H9 (cell line): ENCODE results near the gene KNG1. TPM values are rescaled to one million over a fixed set of nuclear protein-coding genes. Genes with fewer than 3 reads are reported as not detected.

Experiments used
- DNase-seq: peaks from one replicate; pipeline ENCODE4 v3.0.0-alpha.2; 2017
- H2AFZ ChIP-seq: one replicate; pipeline ENCODE4 v1.6.1; 2013; ENCODE audit warnings: mild to moderate bottlenecking, low read length, control low read depth, moderate library complexity
- H2AK5ac ChIP-seq: 2 replicates; pipeline ENCODE4 v1.6.1; 2013; ENCODE audit warnings: low read length, control low read depth, mixed read lengths; ENCODE audit not compliant: insufficient read length
- H2BK120ac ChIP-seq: one replicate; pipeline ENCODE4 v1.6.1; 2013; ENCODE audit warnings: low read depth, mild to moderate bottlenecking, low read length, control low read depth, inconsistent platforms; ENCODE audit not compliant: poor library complexity, severe bottlenecking
- H2BK12ac ChIP-seq: 2 replicates; pipeline ENCODE4 v1.6.1; 2013; ENCODE audit warnings: low read length, control low read depth, mixed read lengths, low read depth; ENCODE audit not compliant: insufficient read length
- H2BK15ac ChIP-seq: 2 replicates; pipeline ENCODE4 v1.6.1; 2013; ENCODE audit warnings: low read depth, low read length, control low read depth
- H2BK20ac ChIP-seq: one replicate; pipeline ENCODE4 v1.6.1; 2013; ENCODE audit warnings: low read depth, mild to moderate bottlenecking, low read length, control low read depth, inconsistent platforms; ENCODE audit not compliant: poor library complexity, severe bottlenecking
- H2BK5ac ChIP-seq: 2 replicates; pipeline ENCODE4 v1.6.1; 2013; ENCODE audit warnings: low read length, control low read depth, mixed read lengths; ENCODE audit not compliant: insufficient read length
- H3K14ac ChIP-seq: 2 replicates; pipeline ENCODE4 v1.6.1; 2013; ENCODE audit warnings: low read length, control low read depth; ENCODE audit not compliant: insufficient read depth
- H3K18ac ChIP-seq: 2 replicates; pipeline ENCODE4 v1.6.1; 2013; ENCODE audit warnings: low read depth, mild to moderate bottlenecking, mixed read lengths, low read length, control low read depth; ENCODE audit not compliant: insufficient read length
- H3K23ac ChIP-seq: 2 replicates; pipeline ENCODE4 v1.6.1; 2013; ENCODE audit warnings: low read length, control low read depth, mixed read lengths, low read depth; ENCODE audit not compliant: insufficient read length
- H3K23me2 ChIP-seq: 2 replicates; pipeline ENCODE4 v1.6.1; 2013; ENCODE audit warnings: low read depth, mild to moderate bottlenecking, mixed read lengths, low read length, control low read depth; ENCODE audit not compliant: insufficient read length, poor library complexity, severe bottlenecking
- H3K27ac ChIP-seq: 2 replicates; pipeline ENCODE4 v1.5.1; 2013; ENCODE audit warnings: low read length, control low read depth, mixed read lengths, low read depth; ENCODE audit not compliant: insufficient read length
- H3K27me3 ChIP-seq: 2 replicates; pipeline ENCODE4 v1.6.1; 2013; ENCODE audit warnings: low read length, control low read depth, inconsistent platforms; ENCODE audit not compliant: insufficient read depth
- H3K4ac ChIP-seq: 2 replicates; pipeline ENCODE4 v1.6.1; 2013; ENCODE audit warnings: low read depth, mild to moderate bottlenecking, control low read depth, inconsistent platforms, low read length, moderate library complexity
- H3K4me1 ChIP-seq: 2 replicates; pipeline ENCODE4 v1.6.1; 2013; ENCODE audit warnings: low read length, control low read depth, inconsistent platforms; ENCODE audit not compliant: insufficient read depth
- H3K4me2 ChIP-seq: 2 replicates; pipeline ENCODE4 v1.6.1; 2013; ENCODE audit warnings: low read length, control low read depth, mixed read lengths; ENCODE audit not compliant: insufficient read length, insufficient read depth
- H3K56ac ChIP-seq: 2 replicates; pipeline ENCODE4 v1.6.1; 2013; ENCODE audit warnings: low read depth, mild to moderate bottlenecking, mixed read lengths, low read length, control low read depth; ENCODE audit not compliant: insufficient read length
- H3K79me1 ChIP-seq: 2 replicates; pipeline ENCODE4 v1.6.1; 2013; ENCODE audit warnings: low read depth, mild to moderate bottlenecking, moderate library complexity, low read length, control low read depth, inconsistent platforms; ENCODE audit not compliant: insufficient read depth, poor library complexity, severe bottlenecking
- H3K79me2 ChIP-seq: 2 replicates; pipeline ENCODE4 v1.6.1; 2013; ENCODE audit warnings: low read length, control low read depth, inconsistent platforms; ENCODE audit not compliant: insufficient read depth
- H3K9ac ChIP-seq: 2 replicates; pipeline ENCODE4 v1.6.1; 2013; ENCODE audit warnings: low read length, control low read depth, mixed read lengths; ENCODE audit not compliant: insufficient read length; ENCODE audit errors: extremely low read depth
- H3K9me3 ChIP-seq: one replicate; pipeline ENCODE4 v1.6.1; 2013; ENCODE audit warnings: low read depth, low read length, inconsistent platforms; ENCODE audit not compliant: control insufficient read depth
- H3T11ph ChIP-seq: one replicate; pipeline ENCODE4 v1.6.1; 2013; ENCODE audit warnings: mild to moderate bottlenecking, low read length, control low read depth, inconsistent platforms
- H4K20me1 ChIP-seq: one replicate; pipeline ENCODE4 v1.6.1; 2013; ENCODE audit not compliant: control insufficient read depth, insufficient read length, insufficient read depth
- H4K5ac ChIP-seq: 2 replicates; pipeline ENCODE4 v1.6.1; 2013; ENCODE audit warnings: low read depth, mild to moderate bottlenecking, mixed read lengths, low read length, control low read depth; ENCODE audit not compliant: insufficient read length
- H4K8ac ChIP-seq: replicated peaks from 2 replicates; pipeline ENCODE4 v1.6.1; 2013; ENCODE audit warnings: low read length, control low read depth, mixed read lengths, low read depth; ENCODE audit not compliant: insufficient read length
- H4K91ac ChIP-seq: 2 replicates; pipeline ENCODE4 v1.6.1; 2013; ENCODE audit warnings: low read depth, mild to moderate bottlenecking, moderate library complexity, mixed read lengths, low read length, control low read depth; ENCODE audit not compliant: insufficient read length
- H3K27ac Mint-ChIP-seq, 3 experiments: 2 replicates in 2 of 3; 3 replicates in 1 of 3; pipeline ENCODE4 v1.8.0; 2020 to 2021; ENCODE audit warnings: mixed read lengths in 3 of 3, mild to moderate bottlenecking in 1 of 3, moderate library complexity in 1 of 3
- H3K27me3 Mint-ChIP-seq: 2 replicates; pipeline ENCODE4 v1.8.0; 2021; ENCODE audit warnings: low read depth, mild to moderate bottlenecking, moderate library complexity, mixed read lengths
- H3K36me3 Mint-ChIP-seq, 3 experiments: 2 replicates in 2 of 3; 3 replicates in 1 of 3; pipeline ENCODE4 v1.8.0; 2020 to 2021; ENCODE audit warnings: low read depth in 3 of 3, mixed read lengths in 3 of 3; ENCODE audit not compliant: insufficient read depth in 1 of 3
- H3K4me1 Mint-ChIP-seq, 2 experiments: 2 replicates each; pipeline ENCODE4 v1.8.0; 2020; ENCODE audit warnings: mixed read lengths in 2 of 2
- H3K4me3 Mint-ChIP-seq, 2 experiments: 2 replicates in 1 of 2; 3 replicates in 1 of 2; pipeline ENCODE4 v1.8.0; 2020 to 2021; ENCODE audit warnings: mild to moderate bottlenecking in 2 of 2, mixed read lengths in 2 of 2, moderate library complexity in 1 of 2
- H3K9me3 Mint-ChIP-seq, 2 experiments: 2 replicates in 1 of 2; 3 replicates in 1 of 2; pipeline ENCODE4 v1.8.0; 2020; ENCODE audit warnings: mild to moderate bottlenecking in 2 of 2, mixed read lengths in 2 of 2, moderate library complexity in 1 of 2
- WGBS: extraction: QIAGEN DNeasy Blood & Tissue Kit; methylation state at CpG from one replicate; pipeline ENCODE4 v1.1.7; 2013; ENCODE audit warnings: missing lambda C conversion rate, low lambda C conversion rate, mixed read lengths; ENCODE audit not compliant: insufficient read length; ENCODE audit errors: extremely low coverage; 5-methylcytosine and 5-hydroxymethylcytosine counted together
- total RNA-seq: library from RNA; stranded (reverse); gene quantifications from 2 replicates; pipeline ENCODE4 v1.2.1, GENCODE V29; 2021
- TF ChIP-seq, protein P1 (sequence below): fragments of 200-600 bp; sonication (generic); conservative IDR thresholded peaks from 3 replicates; pipeline ENCODE4 v1.8.0; 2021; ENCODE audit warnings: antibody characterized with exemption, mild to moderate bottlenecking

Gene KNG1
- total RNA-seq, 1 experiment from 2014 or later = not detected

GRCh38 chr3:186722457-186722856, 5.3 kb downstream of the KNG1 start:
- Histone ChIP-seq H4K91ac (no peak overlapping the region), H2BK15ac (no peak overlapping the region), H3T11ph (no peak overlapping the region), H3K27me3 (no peaks in the 10 kb centered on the region), H3K4me2 (no peak overlapping the region), H2BK120ac (no peak overlapping the region), H2AFZ (no peak overlapping the region), H3K79me1 (no peaks in the 10 kb centered on the region), H4K8ac (no peak overlapping the region), H3K23ac (no peak overlapping the region), H3K56ac (no peak overlapping the region), H3K79me2 (no peaks in the 10 kb centered on the region), H4K5ac (peak overlapping the region; percentile 49), H4K20me1 (no peaks in the 10 kb centered on the region), H3K14ac (no peak overlapping the region), H3K4me1 (no peaks in the 10 kb centered on the region), H3K18ac (no peak overlapping the region), H3K9me3 (no peaks in the 10 kb centered on the region), H3K23me2 (no peaks in the 10 kb centered on the region), H3K27ac (no peak overlapping the region), H3K9ac (no peak overlapping the region), H2BK5ac (no peak overlapping the region), H3K4ac (no peak overlapping the region), H2BK12ac (no peak overlapping the region), H2BK20ac (no peak overlapping the region), H2AK5ac (no peak overlapping the region)
- DNase-seq = peak; percentile 65
- Mint-ChIP-seq H3K27ac (no peak overlapping the region), H3K27me3 (no peaks in the 10 kb centered on the region), H3K4me3 (no peak overlapping the region; a peak in 1 of 5 replicates), H3K36me3 (no peaks in the 10 kb centered on the region), H3K9me3 (no peaks in the 10 kb centered on the region), H3K4me1 (peaks cover 5 to 9% of the 10 kb centered on the region in 2 experiments)
- WGBS = no CpG with 5 or more reads among the region's 7 CpGs
- TF ChIP-seq, protein P1, sequence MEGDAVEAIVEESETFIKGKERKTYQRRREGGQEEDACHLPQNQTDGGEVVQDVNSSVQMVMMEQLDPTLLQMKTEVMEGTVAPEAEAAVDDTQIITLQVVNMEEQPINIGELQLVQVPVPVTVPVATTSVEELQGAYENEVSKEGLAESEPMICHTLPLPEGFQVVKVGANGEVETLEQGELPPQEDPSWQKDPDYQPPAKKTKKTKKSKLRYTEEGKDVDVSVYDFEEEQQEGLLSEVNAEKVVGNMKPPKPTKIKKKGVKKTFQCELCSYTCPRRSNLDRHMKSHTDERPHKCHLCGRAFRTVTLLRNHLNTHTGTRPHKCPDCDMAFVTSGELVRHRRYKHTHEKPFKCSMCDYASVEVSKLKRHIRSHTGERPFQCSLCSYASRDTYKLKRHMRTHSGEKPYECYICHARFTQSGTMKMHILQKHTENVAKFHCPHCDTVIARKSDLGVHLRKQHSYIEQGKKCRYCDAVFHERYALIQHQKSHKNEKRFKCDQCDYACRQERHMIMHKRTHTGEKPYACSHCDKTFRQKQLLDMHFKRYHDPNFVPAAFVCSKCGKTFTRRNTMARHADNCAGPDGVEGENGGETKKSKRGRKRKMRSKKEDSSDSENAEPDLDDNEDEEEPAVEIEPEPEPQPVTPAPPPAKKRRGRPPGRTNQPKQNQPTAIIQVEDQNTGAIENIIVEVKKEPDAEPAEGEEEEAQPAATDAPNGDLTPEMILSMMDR = peak; percentile 52; the same call in 2 of the 3 replicates
